HCT116 (cell line): ENCODE results near the gene TFEB. TPM values are rescaled to one million over a fixed set of nuclear protein-coding genes. Genes with fewer than 3 reads are reported as not detected.

Experiments
- ATAC-seq: fragments of 200-7000 bp; cut with Tn5 transposase; 2 replicates; pipeline ENCODE4 v1.9.1; 2020; ENCODE audit warnings: mild to moderate bottlenecking, moderate library complexity
- BruUV-seq: library from RNA; stranded (reverse); fragments of 400-500 nt; replicated peaks from 2 replicates; lab custom pipeline; 2021; lab: Mats Ljungman, UMichigan
- CTCF ChIA-PET: fragments of 300-600 bp; sonication (Branson Sonifier 250); formaldehyde crosslinking; loops from one replicate; lab custom pipeline; 2021; ENCODE audit warnings: antibody characterized with exemption; lab: Charles Lee
- POLR2A ChIA-PET: fragments of 300-600, 350-600 bp; sonication (Branson Sonifier 250); formaldehyde crosslinking; loops from one replicate; lab custom pipeline; 2021; ENCODE audit warnings: antibody characterized with exemption; lab: Charles Lee
- RAD21 ChIA-PET, 2 experiments: fragments of 300-600 bp; sonication (Branson Sonifier 250); formaldehyde crosslinking; loops; one replicate each; lab custom pipeline; 2023; ENCODE audit warnings: low total read pairs in 2 of 2; ENCODE audit not compliant: uncharacterized antibody in 2 of 2, unreplicated experiment in 2 of 2, low non-redundant PET in 1 of 2; lab: Charles Lee
- DNase-seq: peaks from one replicate; pipeline ENCODE4 v3.0.0-alpha.2; 2010; ENCODE audit warnings: low read depth, low spot score
- H2AFZ ChIP-seq: fragments of 200-600 bp; shearing (Covaris generic), sonication (generic); 2 replicates; pipeline ENCODE4 v1.6.1; 2017; ENCODE audit warnings: low read depth, mixed run types, mixed read lengths, antibody characterized with exemption, low read length; ENCODE audit not compliant: poor library complexity, severe bottlenecking
- H3K27ac ChIP-seq: 2 replicates; pipeline ENCODE4 v1.5.1; 2012; ENCODE audit warnings: low read depth, low read length
- H3K27me3 ChIP-seq: fragments of 200-600 bp; sonication (generic); 2 replicates; pipeline ENCODE4 v1.6.1; 2016; ENCODE audit warnings: mixed run types, low read length, mixed read lengths; ENCODE audit not compliant: insufficient read depth
- H3K36me3 ChIP-seq, 2 experiments: fragments of 200-500 bp in 1 of 2; fragments of 200-600 bp in 1 of 2; sonication (Bioruptor generic) in 1 of 2; sonication (generic) in 1 of 2; 2 replicates each; pipeline versions ENCODE4 v1.5.1 to v1.6.1; 2014 to 2016; ENCODE audit warnings: low read length in 2 of 2, inconsistent platforms in 1 of 2, mixed read lengths in 1 of 2, mixed run types in 1 of 2; ENCODE audit not compliant: insufficient read depth in 2 of 2, control insufficient read depth in 1 of 2
- H3K4me1 ChIP-seq, 2 experiments: fragments of 200-600 bp in 1 of 2; sonication (generic) in 1 of 2; 2 replicates each; pipeline versions ENCODE4 v1.5.1 to v1.6.1; 2012 to 2017; ENCODE audit warnings: low read length in 2 of 2, inconsistent platforms in 1 of 2, mild to moderate bottlenecking in 1 of 2, mixed read lengths in 1 of 2, mixed run types in 1 of 2, moderate library complexity in 1 of 2; ENCODE audit not compliant: insufficient read depth in 2 of 2, control insufficient read depth in 1 of 2
- H3K4me2 ChIP-seq: fragments of 200-600 bp; sonication (generic); 2 replicates; pipeline ENCODE4 v1.6.1; 2017; ENCODE audit warnings: mixed run types, low read length, mixed read lengths
- H3K4me3 ChIP-seq, 2 experiments: fragments of 200-600 bp in 1 of 2; sonication (generic) in 1 of 2; replicated peaks in 1 of 2; 2 replicates each; pipeline ENCODE4 v1.5.1; 2011 to 2016; ENCODE audit warnings: low read length in 2 of 2, control low read depth in 1 of 2, low read depth in 1 of 2, mild to moderate bottlenecking in 1 of 2, mixed read lengths in 1 of 2, mixed run types in 1 of 2
- H3K79me2 ChIP-seq: fragments of 200-600 bp; sonication (generic); 2 replicates; pipeline ENCODE4 v1.6.1; 2017; ENCODE audit warnings: mild to moderate bottlenecking, mixed run types, low read length, moderate library complexity, mixed read lengths; ENCODE audit not compliant: insufficient read depth
- H3K9ac ChIP-seq: fragments of 200-600 bp; sonication (generic); 2 replicates; pipeline ENCODE4 v1.6.1; 2016; ENCODE audit warnings: low read length, mixed read lengths
- H3K9me2 ChIP-seq: fragments of 200-600 bp; sonication (generic), shearing (Covaris generic); 2 replicates; pipeline ENCODE4 v1.6.1; 2017; ENCODE audit warnings: mixed run types, mild to moderate bottlenecking, moderate library complexity; ENCODE audit not compliant: insufficient read depth
- H3K9me3 ChIP-seq, 2 experiments: fragments of 200-500 bp in 1 of 2; fragments of 200-600 bp in 1 of 2; sonication (Bioruptor generic) in 1 of 2; sonication (generic) in 1 of 2; 2 replicates each; pipeline ENCODE4 v1.6.1; 2014 to 2017; ENCODE audit warnings: low read length in 2 of 2, mixed read lengths in 2 of 2, inconsistent platforms in 1 of 2, low read depth in 1 of 2, mild to moderate bottlenecking in 1 of 2, mixed run types in 1 of 2, moderate library complexity in 1 of 2; ENCODE audit not compliant: control insufficient read depth in 1 of 2, insufficient read depth in 1 of 2
- H4K20me1 ChIP-seq: fragments of 200-600 bp; sonication (generic), shearing (Covaris generic); 2 replicates; pipeline ENCODE4 v1.6.1; 2017; ENCODE audit warnings: mixed run types, mild to moderate bottlenecking, moderate library complexity; ENCODE audit not compliant: insufficient read depth
- ATF3 ChIP-seq: IDR thresholded peaks from 2 replicates; pipeline ENCODE4 v1.6.1; 2012
- CBX3 ChIP-seq: IDR thresholded peaks from 2 replicates; pipeline ENCODE4 v1.6.1; 2012; ENCODE audit warnings: low read depth
- CEBPB ChIP-seq: IDR thresholded peaks from 2 replicates; pipeline ENCODE4 v1.6.1; 2012; ENCODE audit warnings: low read depth
- CTCF ChIP-seq, 3 experiments: fragments of 200-600 bp in 1 of 3; sonication (generic) in 1 of 3; IDR thresholded peaks in 2 of 3; conservative IDR thresholded peaks in 1 of 3; 2 replicates each; pipeline ENCODE4 v1.5.1; 2012 to 2017; ENCODE audit warnings: low read depth in 2 of 3, low read length in 2 of 3, antibody characterized with exemption in 1 of 3, borderline replicate concordance in 1 of 3, control low read depth in 1 of 3, mild to moderate bottlenecking in 1 of 3, mixed read lengths in 1 of 3, mixed run types in 1 of 3, moderate library complexity in 1 of 3; ENCODE audit not compliant: insufficient read depth in 1 of 3
- EGR1 ChIP-seq: IDR thresholded peaks from 2 replicates; pipeline ENCODE4 v1.6.1; 2012; ENCODE audit warnings: low read depth
- ELF1 ChIP-seq: IDR thresholded peaks from 2 replicates; pipeline ENCODE4 v1.6.1; 2012; ENCODE audit warnings: low read depth, borderline replicate concordance
- FOSL1 ChIP-seq: IDR thresholded peaks from 2 replicates; pipeline ENCODE4 v1.6.1; 2012; ENCODE audit warnings: low read depth
- JUND ChIP-seq: IDR thresholded peaks from 2 replicates; pipeline ENCODE4 v1.6.1; 2012
- POLR2A ChIP-seq: IDR thresholded peaks from 2 replicates; pipeline ENCODE4 v1.7.0; 2011; ENCODE audit warnings: borderline replicate concordance; ENCODE audit not compliant: insufficient read depth, insufficient read length; ENCODE audit errors: extremely low read depth
- RAD21 ChIP-seq: IDR thresholded peaks from 2 replicates; pipeline ENCODE4 v1.6.1; 2012; ENCODE audit warnings: low read depth, mild to moderate bottlenecking
- SIN3A ChIP-seq: IDR thresholded peaks from 2 replicates; pipeline ENCODE4 v1.6.1; 2012; ENCODE audit warnings: low read depth
- SP1 ChIP-seq: IDR thresholded peaks from 2 replicates; pipeline ENCODE4 v1.6.1; 2012; ENCODE audit warnings: low read depth
- SRF ChIP-seq: IDR thresholded peaks from 2 replicates; pipeline ENCODE4 v1.6.1; 2012; ENCODE audit warnings: low read depth
- TCF7L2 ChIP-seq: IDR thresholded peaks from 2 replicates; pipeline ENCODE4 v1.7.0; 2011; ENCODE audit warnings: borderline replicate concordance, inconsistent platforms; ENCODE audit not compliant: insufficient read depth, insufficient read length; ENCODE audit errors: extremely low read depth
- ZBTB33 ChIP-seq: IDR thresholded peaks from 2 replicates; pipeline ENCODE4 v1.6.1; 2011; ENCODE audit warnings: mild to moderate bottlenecking, low read length, moderate library complexity; ENCODE audit not compliant: insufficient replicate concordance; ENCODE audit errors: extremely low read depth
- ZFX ChIP-seq: fragments of 450-650 bp; IDR thresholded peaks from 2 replicates; pipeline ENCODE4 v1.6.1; 2017
- ZNF274 ChIP-seq: fragments of 200-500 bp; sonication (Bioruptor generic); IDR thresholded peaks from 2 replicates; pipeline ENCODE4 v1.6.1; 2014; ENCODE audit warnings: mild to moderate bottlenecking, low read depth, low read length, inconsistent platforms
- intact Hi-C: fragments of 100-400 bp; cut with micrococcal nuclease; formaldehyde crosslinking; loops from 2 replicates; pipeline ENCODE4 v1.10.0; 2022
- total RNA-seq: library from RNA; stranded (reverse); gene quantifications from one replicate; pipeline ENCODE4 v1.2.1, GENCODE V29; 2021; ENCODE audit not compliant: unreplicated experiment

Gene TFEB
- total RNA-seq, 1 experiment from 2014 or later = 4.8 TPM

- ChIA-PET RAD21 (no interaction called here), CTCF (no interaction called here)
- Histone ChIP-seq H3K9me3 (no peaks in the 10 kb centered on the region), H3K4me2 (no peak overlapping the region), H3K36me3 (no peaks in the 10 kb centered on the region), H3K4me3 (no peak overlapping the region), H3K27ac (no peak overlapping the region)
- intact Hi-C loops = no loop called here
- no peak for TF ChIP-seq CBX3
- no peak for TF ChIP-seq CEBPB
- TF ChIP-seq ATF3 = no peak
- TF ChIP-seq, all 23 proteins: peak for 0
- Histone ChIP-seq H3K9ac (no peak overlapping the region), H3K79me2 (no peaks in the 10 kb centered on the region), H3K27me3 (no peaks in the 10 kb centered on the region), H4K20me1 (no peaks in the 10 kb centered on the region), H3K4me1 (no peaks in the 10 kb centered on the region), H2AFZ (no peak overlapping the region), H3K9me2 (no peaks in the 10 kb centered on the region)
- ATAC-seq (no peak), DNase-seq (no peak)
- no TSS peak for BruUV-seq
- POLR2A ChIA-PET = no interaction called here
Measured at GRCh38 chr6:41676431-41676830, 59.0 kb downstream of the TFEB start.

- POLR2A ChIA-PET = no interaction called here
- no peaks in the 10 kb centered on the region for H3K27me3 ChIP-seq
- BruUV-seq = no TSS peak
Measured at GRCh38 chr6:41675992-41676391, 59.4 kb downstream of the TFEB start.

More at GRCh38 chr6:41675992-41676391, 59.4 kb downstream of the TFEB start:
- H3K36me3 ChIP-seq = no peaks in the 10 kb centered on the region
- no peak overlapping the region for H2AFZ ChIP-seq
- no peak overlapping the region for H3K4me2 ChIP-seq
- H3K79me2 ChIP-seq = no peaks in the 10 kb centered on the region
- H3K9me3 ChIP-seq = no peaks in the 10 kb centered on the region
- no peak for ATAC-seq
- no peak for TF ChIP-seq ZNF274
- TF ChIP-seq RAD21 = no peak
- TF ChIP-seq ZFX = no peak
- TF ChIP-seq JUND = no peak
- TF ChIP-seq SRF = no peak
- no peak for TF ChIP-seq POLR2A
- no peak for TF ChIP-seq ELF1
- no peak for TF ChIP-seq SIN3A
- no peak for TF ChIP-seq EGR1
- no peak for TF ChIP-seq CBX3
- TF ChIP-seq TCF7L2 = no peak
- TF ChIP-seq FOSL1 = no peak
- no peak for TF ChIP-seq SP1
- TF ChIP-seq ZBTB33 = no peak
- no peak for TF ChIP-seq CTCF (IDR thresholded peaks at IDR 0.05 in 2 of 3, conservative IDR thresholded peaks at IDR 0.05 in 1 of 3; ENCODE audit: borderline replicate concordance in 1 of 3, insufficient read depth in 1 of 3, low read depth in 2 of 3, low read length in 2 of 3)
- no peak for TF ChIP-seq CEBPB
- no peak for DNase-seq
- H4K20me1 ChIP-seq = no peaks in the 10 kb centered on the region
- no peak overlapping the region for H3K4me3 ChIP-seq
- intact Hi-C loops = no loop called here
- ChIA-PET RAD21 (no interaction called here), CTCF (no interaction called here)
- H3K4me1 ChIP-seq = no peaks in the 10 kb centered on the region
- no peak overlapping the region for H3K9ac ChIP-seq
- no peak overlapping the region for H3K27ac ChIP-seq
- no peaks in the 10 kb centered on the region for H3K9me2 ChIP-seq
